Right kidney (tissue), 1 donor: ENCODE measurements around the gene PKP3.
A peak's percentile ranks its signal among the peaks of the same experiment; 100 is the strongest.
"Not testable (repeated sequence)": the region's sequence is repeated elsewhere in the genome, so short reads cannot be mapped to it uniquely, and the experiment has no call there.

Source experiments
- DNase-seq: peaks from one replicate; pipeline ENCODE4 v3.0.0-alpha.2; 2016

PKP3 gene

DNA sequence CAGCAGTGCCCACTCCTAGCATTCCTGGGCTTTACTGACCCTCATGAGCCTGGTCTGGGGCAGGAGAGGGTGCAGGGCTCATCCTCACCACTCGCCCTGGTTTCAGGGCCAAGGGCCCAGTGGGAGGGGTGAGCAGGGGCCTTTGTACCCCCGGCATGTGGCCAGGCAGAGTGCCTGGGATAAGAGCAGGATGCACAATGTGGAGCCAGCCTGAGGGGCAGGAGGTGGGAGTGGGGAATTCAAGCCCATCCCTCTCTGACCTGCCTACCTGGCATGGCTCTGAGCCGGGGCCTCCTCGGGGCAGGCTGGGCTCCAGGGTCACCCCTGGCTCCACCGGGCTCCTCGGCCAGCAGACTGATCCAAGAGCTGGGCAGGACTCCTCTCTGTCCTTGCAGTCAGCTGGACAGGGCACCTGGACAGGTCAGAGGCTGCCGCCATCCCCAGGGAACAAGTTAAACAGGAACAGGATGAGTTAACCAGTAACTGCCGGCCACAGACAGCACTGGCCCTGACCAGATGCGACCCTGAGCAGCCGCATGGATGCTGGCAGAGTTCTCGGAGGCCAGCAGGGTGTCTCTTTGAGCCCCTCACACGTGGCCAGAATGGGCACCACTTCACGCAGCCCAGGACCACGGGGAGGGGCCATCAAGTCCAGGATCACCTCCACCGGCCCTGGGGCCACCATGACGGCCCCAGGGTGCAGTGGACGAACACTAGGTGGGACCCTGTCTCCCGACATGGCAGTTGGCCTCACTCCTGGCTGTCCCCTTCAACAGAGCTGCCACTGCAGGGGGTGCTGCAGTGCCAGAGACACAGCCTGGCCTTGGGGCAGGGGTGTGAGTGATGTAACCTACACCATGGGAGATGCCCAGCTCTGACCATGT is 15.8 kb downstream of the PKP3 start:
- DNase-seq = no peak

DNA sequence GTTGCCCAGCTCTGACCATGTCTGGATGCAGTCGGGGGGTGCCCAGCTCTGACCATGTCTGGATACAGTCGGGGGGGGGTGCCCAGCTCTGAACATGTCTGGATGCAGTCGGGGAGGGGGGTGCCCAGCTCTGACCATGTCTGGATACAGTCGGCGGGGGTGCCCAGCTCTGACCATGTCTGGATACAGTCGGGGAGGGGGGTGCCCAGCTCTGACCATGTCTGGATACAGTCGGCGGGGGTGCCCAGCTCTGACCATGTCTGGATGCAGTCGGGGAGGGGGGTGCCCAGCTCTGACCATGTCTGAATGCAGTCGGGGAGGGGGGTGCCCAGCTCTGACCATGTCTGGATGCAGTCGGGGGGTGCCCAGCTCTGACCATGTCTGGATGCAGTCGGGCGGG is 16.7 kb downstream of the PKP3 start:
- not testable (repeated sequence) for DNase-seq

DNA sequence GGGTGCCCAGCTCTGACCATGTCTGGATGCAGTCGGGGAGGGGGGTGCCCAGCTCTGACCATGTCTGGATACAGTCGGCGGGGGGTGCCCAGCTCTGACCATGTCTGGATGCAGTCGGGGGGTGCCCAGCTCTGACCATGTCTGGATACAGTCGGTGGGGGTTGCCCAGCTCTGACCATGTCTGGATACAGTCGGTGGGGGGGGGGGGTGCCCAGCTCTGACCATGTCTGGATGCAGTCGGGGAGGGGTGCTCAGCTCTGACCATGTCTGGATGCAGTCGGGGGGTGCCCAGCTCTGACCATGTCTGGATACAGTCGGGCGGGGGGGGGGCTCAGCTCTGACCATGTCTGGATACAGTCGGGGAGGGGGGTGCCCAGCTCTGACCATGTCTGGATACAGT is 17.5 kb downstream of the PKP3 start:
- DNase-seq = not testable (repeated sequence)

- DNase-seq = no peak
Observed at GRCh38 chr11:412641-413119, 18.7 kb downstream of the PKP3 start.

- DNase-seq = no peak
Observed at GRCh38 chr11:413120-414081, 19.4 kb downstream of the PKP3 start.

GRCh38 chr11:414318-414857 is 20.4 kb downstream of the PKP3 start:
- DNase-seq = no peak

GRCh38 chr11:415640-416041 is 21.6 kb downstream of the PKP3 start:
- DNase-seq = no peak

DNA sequence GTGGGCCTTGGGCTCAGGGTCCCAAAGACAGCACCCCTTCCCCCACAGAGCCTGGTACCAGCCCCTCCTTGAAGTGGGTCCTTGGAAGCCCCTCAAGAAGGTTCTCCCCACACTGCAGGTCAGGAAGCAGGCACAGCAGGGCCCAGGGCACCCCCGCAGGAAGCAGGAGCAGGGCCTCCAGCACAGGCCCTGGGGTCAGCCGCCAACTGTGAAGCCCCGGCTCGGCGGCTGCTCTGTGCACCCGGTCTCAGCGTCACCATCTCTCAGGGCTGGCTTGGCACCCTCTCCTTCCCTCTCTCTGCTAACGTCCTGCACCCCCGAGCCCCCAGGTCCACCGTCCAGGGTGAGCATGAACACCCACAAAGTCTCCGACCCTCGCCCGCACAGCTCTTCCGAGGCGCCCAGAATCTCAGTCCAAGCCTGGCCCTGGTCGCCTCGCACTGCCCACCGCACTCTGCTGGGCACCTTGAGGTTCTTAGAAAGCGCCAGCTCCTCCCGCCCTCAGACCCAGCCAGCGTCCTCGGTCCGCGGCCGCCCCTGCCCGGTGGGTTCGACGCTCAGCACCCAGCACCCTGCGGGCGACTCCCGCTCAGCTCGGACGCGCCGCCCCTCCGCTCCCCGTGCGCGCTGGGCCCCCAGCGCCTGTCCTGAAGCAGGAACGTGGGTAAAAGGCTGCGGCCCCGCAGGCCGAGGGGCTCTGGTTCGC is 22.2 kb downstream of the PKP3 start:
- DNase-seq = peak; percentile 38

- peak; percentile 77 for DNase-seq
Observed at GRCh38 chr11:416757-417621, 23.0 kb downstream of the PKP3 start.

DNA sequence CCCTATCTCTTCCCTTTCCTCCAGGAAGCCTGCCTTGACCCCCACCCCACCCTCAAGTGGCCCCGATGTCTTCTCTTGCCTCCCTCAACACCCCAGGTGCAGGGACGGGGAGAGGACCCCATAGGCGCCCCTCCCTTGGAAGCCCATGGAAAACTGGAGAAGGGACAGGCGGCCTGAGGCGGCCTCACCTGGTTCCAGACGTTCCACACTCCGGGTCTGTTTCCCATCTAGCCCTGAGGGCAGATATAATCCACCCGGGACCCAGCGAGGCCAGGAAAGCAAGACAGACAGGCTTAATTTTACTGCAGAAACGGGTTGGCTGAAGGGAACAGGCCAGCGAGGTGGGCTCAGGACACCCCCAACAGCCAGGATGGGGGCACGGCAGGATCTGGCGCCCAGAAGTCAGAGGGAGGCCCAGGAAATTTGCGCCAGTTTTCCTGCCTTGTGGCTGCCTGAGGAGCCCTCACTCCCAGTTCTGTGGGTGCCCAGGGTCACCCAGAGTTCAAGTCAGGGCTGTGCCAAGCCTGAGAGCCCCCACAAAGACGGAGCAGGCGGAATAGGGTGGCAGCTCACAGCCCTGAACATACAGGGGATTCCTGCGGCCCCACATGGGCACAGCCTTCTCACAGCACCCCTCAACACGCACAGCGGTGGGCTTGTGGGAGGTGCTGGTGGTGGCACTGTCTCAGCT is 23.8 kb downstream of the PKP3 start:
- DNase-seq = peak; percentile 42

DNA sequence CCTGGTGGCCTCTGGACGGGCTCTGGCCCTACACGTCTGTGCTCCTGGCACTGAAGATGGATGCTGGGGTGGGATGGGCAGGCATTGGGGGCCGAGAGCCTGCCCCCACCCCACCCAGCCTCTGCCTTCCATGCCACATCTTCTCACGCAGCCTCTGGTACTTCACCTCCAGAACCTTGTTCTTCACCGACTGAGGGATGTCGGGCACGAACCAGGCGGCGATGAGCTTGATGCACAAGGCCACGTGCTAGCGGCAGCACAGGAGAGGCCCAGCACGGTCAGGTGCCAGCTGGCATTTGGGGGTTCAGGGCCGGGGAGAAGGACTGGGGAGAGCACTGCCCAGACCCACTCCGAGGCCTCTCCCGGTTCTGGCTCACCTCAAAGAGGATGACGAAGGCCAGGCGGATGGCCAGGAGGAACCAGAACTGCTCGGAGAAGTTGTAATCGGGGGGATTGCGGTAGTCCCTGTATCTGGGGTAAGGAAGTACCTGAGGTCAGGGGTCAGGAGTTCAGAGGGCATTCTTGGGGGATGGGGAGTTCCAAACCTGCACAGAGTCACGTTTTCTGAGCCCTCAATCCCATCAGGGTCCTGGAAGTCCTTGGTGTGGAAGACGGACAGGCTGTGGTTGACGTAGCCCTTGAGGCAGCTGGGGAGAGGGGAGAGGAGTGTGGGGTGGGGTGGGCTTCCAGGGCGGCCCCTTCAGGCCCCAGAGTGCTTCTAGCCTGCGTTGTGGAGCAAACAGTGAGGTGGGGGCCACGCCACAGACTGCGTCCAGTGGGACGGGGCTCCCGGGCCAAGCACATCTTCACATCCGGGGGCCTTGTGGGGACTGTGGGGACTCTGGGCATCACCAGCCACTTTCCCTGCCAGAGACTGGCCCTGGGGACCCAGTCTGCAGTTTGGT is 24.6 kb downstream of the PKP3 start:
- DNase-seq = no peak

GRCh38 chr11:419248-420005 is 25.4 kb downstream of the PKP3 start:
- no peak for DNase-seq

DNA sequence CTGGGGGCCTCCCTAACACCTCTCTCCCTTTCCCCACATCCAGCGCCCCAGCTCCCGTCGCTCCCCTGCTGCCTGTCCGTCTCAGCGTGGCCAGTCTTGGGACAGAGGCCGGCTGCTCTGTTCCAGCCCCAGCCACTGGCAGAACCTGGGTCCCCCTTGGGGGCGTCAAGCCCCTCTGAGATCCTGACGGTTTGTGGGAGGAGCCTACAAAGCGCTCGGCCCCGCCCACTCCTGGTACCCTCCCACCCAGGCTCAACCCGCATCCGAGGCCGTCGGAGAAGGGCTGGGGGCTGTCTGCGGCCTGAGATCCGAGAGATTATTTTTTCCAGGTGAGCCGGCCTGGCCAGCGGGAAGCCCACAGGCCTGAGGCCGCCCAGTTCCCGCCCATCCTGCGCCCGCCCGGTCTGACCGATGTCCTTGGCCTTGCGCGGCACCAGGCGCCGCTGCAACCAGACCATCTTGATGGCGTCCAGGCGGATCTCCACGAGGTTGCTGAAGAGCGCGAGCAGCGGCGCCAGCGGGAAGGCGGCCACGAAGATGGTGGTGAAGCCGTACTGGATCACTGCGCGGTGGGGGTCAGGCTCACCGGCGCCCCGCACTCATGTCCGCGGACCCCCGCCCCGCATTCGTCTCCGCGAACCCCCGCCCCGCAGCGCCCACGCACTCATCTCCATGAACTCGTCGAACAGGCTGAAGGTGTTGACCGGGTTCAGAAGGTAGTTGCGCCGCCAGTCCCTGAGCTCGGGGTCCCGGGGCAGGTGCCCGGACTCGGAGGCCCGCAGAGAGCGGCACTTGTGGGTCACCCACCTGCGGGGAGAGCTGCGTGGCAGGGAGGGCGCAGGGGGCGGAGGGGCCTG is 26.3 kb downstream of the PKP3 start:
- no peak for DNase-seq

DNA sequence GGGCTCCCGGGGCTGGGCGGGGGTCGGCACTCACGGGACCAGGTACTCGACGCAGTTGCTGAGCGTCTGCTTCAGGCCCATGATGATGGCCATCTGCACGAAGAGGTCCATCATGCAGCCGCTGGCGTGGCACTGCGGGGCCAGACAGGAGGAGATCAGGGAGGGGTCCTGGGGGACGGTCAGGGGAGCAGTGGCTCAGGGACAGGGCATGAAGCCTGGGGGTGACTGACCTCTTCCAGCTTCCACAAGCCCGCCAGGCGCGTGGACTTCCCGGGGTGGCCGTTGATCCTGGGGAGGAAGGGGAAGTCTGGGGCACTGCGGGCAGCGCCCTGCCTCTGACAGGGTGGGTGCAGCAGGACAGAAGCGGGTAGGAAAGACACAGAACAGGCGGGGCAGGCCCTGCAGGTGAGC is 26.9 kb downstream of the PKP3 start:
- no peak for DNase-seq

DNA sequence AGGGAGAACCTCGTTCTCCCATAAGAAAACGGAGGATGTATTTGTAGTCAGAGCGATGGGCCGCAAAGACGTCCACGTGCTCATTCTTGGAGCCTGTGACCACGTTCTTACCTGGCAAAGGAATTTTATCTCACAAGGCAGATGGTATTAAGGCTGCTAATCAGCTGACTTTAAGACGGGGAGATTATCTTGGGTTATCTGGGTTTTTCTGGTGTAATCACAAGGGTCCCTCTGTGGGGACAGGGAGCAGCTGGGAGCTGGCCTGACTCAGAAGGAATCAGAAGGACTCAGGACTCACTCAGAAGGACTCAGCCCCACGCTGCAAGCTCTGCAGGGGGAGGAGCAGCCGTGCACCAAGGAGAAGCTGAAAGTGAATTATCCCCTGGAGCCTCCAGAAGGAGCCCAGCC is 28.2 kb downstream of the PKP3 start:
- DNase-seq = no peak

DNA sequence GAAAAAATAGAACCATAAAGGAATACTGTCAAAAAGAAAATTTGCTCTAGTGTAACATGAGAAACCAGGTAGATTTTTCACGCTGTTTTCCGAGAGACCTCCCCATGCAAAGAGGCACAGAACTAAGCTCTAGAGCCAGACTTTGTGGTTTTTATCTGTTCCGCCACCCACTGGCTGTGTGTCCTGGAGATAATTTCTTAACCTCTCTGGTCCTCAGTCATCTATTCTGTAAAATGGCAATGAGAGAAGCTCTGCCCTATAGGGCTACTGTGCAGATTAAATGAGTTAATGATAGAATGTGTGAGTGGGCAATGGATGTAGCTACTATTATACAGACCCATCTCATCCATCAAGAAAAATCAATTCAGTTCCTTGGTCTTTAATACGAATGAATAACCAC is 30.2 kb downstream of the PKP3 start:
- no peak for DNase-seq

- not testable (repeated sequence) for DNase-seq
Observed at GRCh38 chr11:424766-425165, 30.8 kb downstream of the PKP3 start.

DNA sequence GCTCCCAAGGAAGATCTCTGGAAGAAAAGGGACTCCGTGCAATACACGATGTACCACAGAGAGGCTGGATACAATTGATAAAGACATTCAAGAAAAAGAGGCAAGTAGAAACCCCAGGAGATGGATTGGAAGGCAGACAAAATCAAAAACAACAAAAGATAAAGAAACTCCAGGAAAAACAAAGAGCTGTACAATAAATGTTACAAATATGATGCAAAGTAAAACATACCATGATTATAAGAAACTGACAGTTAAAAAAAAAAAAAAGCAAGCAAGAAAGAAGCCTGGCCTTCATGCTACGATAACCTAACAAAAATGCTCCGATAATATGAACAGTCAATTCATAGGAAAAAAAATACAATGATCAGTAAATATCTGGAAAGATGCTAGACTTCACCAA is 31.3 kb downstream of the PKP3 start:
- no peak for DNase-seq
